C4-2B (cell line): Measurements from ENCODE around the gene TSHR.

ENCODE experiments used
- CTCF ChIP-seq: fragments of 450-650 bp; conservative IDR thresholded peaks from 2 replicates; pipeline ENCODE4 v1.5.1; 2017; ENCODE audit warnings: mild to moderate bottlenecking
- ZFX ChIP-seq: fragments of 450-650 bp; IDR thresholded peaks from 2 replicates; pipeline ENCODE4 v1.6.1; 2017

GRCh38 chr14:80933686-80934085, 21.7 kb upstream of the TSHR start:
- TF ChIP-seq CTCF (no peak), ZFX (no peak)
